Kasumi-1 (cell line): ENCODE results near the gene IRS2.

Source experiments
- DNase-seq, 2 experiments: peaks; one replicate each; lab custom pipeline; 2025; lab: John Stamatoyannopoulos, UW

IRS2 gene

GRCh38 chr13:109781384-109782065 lies 4.9 kb downstream of the IRS2 start:
- no peak for DNase-seq

GRCh38 chr13:109780845-109781383 lies 5.5 kb downstream of the IRS2 start:
- DNase-seq = no peak

- no peak for DNase-seq
Observed at GRCh38 chr13:109779876-109780510, 6.4 kb downstream of the IRS2 start.

GRCh38 chr13:109779074-109779473 lies 7.3 kb downstream of the IRS2 start:
- DNase-seq = no peak

GRCh38 chr13:109778102-109778542 lies 8.3 kb downstream of the IRS2 start:
- peak; percentile 30 to 31 for DNase-seq

GRCh38 chr13:109776575-109776974 lies 9.8 kb downstream of the IRS2 start:
- no peak for DNase-seq

- DNase-seq = no peak
Observed at GRCh38 chr13:109773786-109774185, 12.6 kb downstream of the IRS2 start.

GRCh38 chr13:109773276-109773675 lies 13.1 kb downstream of the IRS2 start:
- DNase-seq = no peak

GRCh38 chr13:109771926-109772325 lies 14.5 kb downstream of the IRS2 start:
- no peak for DNase-seq

- no peak for DNase-seq
Observed at GRCh38 chr13:109770436-109770835, 15.9 kb downstream of the IRS2 start.

GRCh38 chr13:109769921-109770320 lies 16.5 kb downstream of the IRS2 start:
- no peak for DNase-seq

- no peak for DNase-seq
Observed at GRCh38 chr13:109769275-109769674, 17.1 kb downstream of the IRS2 start.

- no peak for DNase-seq
Observed at GRCh38 chr13:109768616-109769015, 17.8 kb downstream of the IRS2 start.

GRCh38 chr13:109768176-109768575 lies 18.2 kb downstream of the IRS2 start:
- no peak for DNase-seq

- DNase-seq = no peak
Observed at GRCh38 chr13:109767023-109767422, 19.4 kb downstream of the IRS2 start.

GRCh38 chr13:109764470-109765291 lies 21.7 kb downstream of the IRS2 start:
- DNase-seq = peak; percentile 31 to 44

- DNase-seq = no peak
Observed at GRCh38 chr13:109764045-109764444, 22.3 kb downstream of the IRS2 start.

- DNase-seq = no peak
Observed at GRCh38 chr13:109762791-109763190, 23.6 kb downstream of the IRS2 start.

- no peak for DNase-seq
Observed at GRCh38 chr13:109761695-109762094, 24.7 kb downstream of the IRS2 start.

GRCh38 chr13:109760951-109761350 lies 25.4 kb downstream of the IRS2 start:
- no peak for DNase-seq

- no peak for DNase-seq
Observed at GRCh38 chr13:109760402-109760801, 26.0 kb downstream of the IRS2 start.

- no peak for DNase-seq
Observed at GRCh38 chr13:109759609-109760008, 26.8 kb downstream of the IRS2 start.
